Stimulated activated CD8-positive, alpha-beta memory T cell treated with anti-CD3 and anti-CD28 coated beads, Interleukin-7, amount 100 ng/mL, for 48 hours (primary cell): ENCODE results near the gene ODAD2.
"Not testable (repeated sequence)": the region's sequence is repeated elsewhere in the genome, so short reads cannot be mapped to it uniquely, and the experiment has no call there.

Experiments
- DNase-seq, 2 donors: peaks; one replicate each; pipeline ENCODE4 v3.0.0-alpha.2; 2020; ENCODE audit warnings: low read depth in 1 of 2; ENCODE audit errors: extremely low read depth in 1 of 2

Gene ODAD2

GRCh38 chr10:27969931-27970330 is 28.9 kb downstream of the ODAD2 start:
- not testable (repeated sequence) for DNase-seq

- DNase-seq, result no peak
Observed at GRCh38 chr10:27959093-27959715, 39.7 kb downstream of the ODAD2 start.

GRCh38 chr10:27958383-27958782 is 40.5 kb downstream of the ODAD2 start:
- not testable (repeated sequence) for DNase-seq

GRCh38 chr10:27950242-27950564 is 48.7 kb downstream of the ODAD2 start:
- DNase-seq, result no peak

- DNase-seq, result no peak
Observed at GRCh38 chr10:27949528-27950241, 49.2 kb downstream of the ODAD2 start.

- no peak for DNase-seq
Observed at GRCh38 chr10:27948186-27948585, 50.7 kb downstream of the ODAD2 start.

- DNase-seq, result no peak
Observed at GRCh38 chr10:27947540-27947939, 51.3 kb downstream of the ODAD2 start.

GRCh38 chr10:27944005-27944404 is 54.9 kb downstream of the ODAD2 start:
- DNase-seq, result no peak

- DNase-seq, result no peak
Observed at GRCh38 chr10:27914888-27915287, 84.0 kb downstream of the ODAD2 start.

GRCh38 chr10:27912231-27912630 is 86.6 kb downstream of the ODAD2 start:
- no peak for DNase-seq

- no peak for DNase-seq
Observed at GRCh38 chr10:27911539-27911938, 87.3 kb downstream of the ODAD2 start.

GRCh38 chr10:27911011-27911410 is 87.9 kb downstream of the ODAD2 start:
- no peak for DNase-seq

- DNase-seq, result no peak
Observed at GRCh38 chr10:27908231-27908630, 90.6 kb downstream of the ODAD2 start.

- DNase-seq, result not testable (repeated sequence)
Observed at GRCh38 chr10:27899485-27899884, 99.4 kb downstream of the ODAD2 start.

- DNase-seq, result no peak
Observed at GRCh38 chr10:27899058-27899457, 99.8 kb downstream of the ODAD2 start.

GRCh38 chr10:27893358-27893954 is 105.4 kb downstream of the ODAD2 start:
- no peak for DNase-seq

- DNase-seq, result no peak
Observed at GRCh38 chr10:27890971-27891370, 107.9 kb downstream of the ODAD2 start.

GRCh38 chr10:27889518-27889917 is 109.4 kb downstream of the ODAD2 start:
- DNase-seq, result no peak

- DNase-seq, result no peak
Observed at GRCh38 chr10:27884185-27884641, 114.7 kb downstream of the ODAD2 start.

GRCh38 chr10:27878281-27878680 is 120.6 kb downstream of the ODAD2 start:
- DNase-seq, result no peak

- no peak for DNase-seq
Observed at GRCh38 chr10:27865221-27865635, 133.7 kb downstream of the ODAD2 start.

- no peak for DNase-seq
Observed at GRCh38 chr10:27861781-27862180, 137.1 kb downstream of the ODAD2 start.
